Glomerular endothelial cell (primary cell): ENCODE measurements around the gene TOX2. TPM values are rescaled to one million over a fixed set of nuclear protein-coding genes. Genes with fewer than 3 reads are reported as not detected.

Experiments
- DNase-seq: peaks from one replicate; pipeline ENCODE4 v3.0.0-alpha.2; 2011; ENCODE audit warnings: low read depth, low spot score; ENCODE audit errors: extremely low read depth
- total RNA-seq: library from RNA; depleted of rRNA; stranded (reverse); fragments of >200 nt; gene quantifications from 2 replicates; pipeline ENCODE4 v1.2.3, GENCODE V29; 2015

TOX2 gene
- total RNA-seq, 1 donor from 2014 or later, result 29.1 TPM

- no peak for DNase-seq
Observed at GRCh38 chr20:44071526-44072111, 157.0 kb downstream of the TOX2 start.

GRCh38 chr20:44072384-44072783 lies 157.7 kb downstream of the TOX2 start:
- DNase-seq, result no peak

GRCh38 chr20:44073011-44073674 lies 158.5 kb downstream of the TOX2 start:
- no peak for DNase-seq

- DNase-seq, result no peak
Observed at GRCh38 chr20:44073675-44074071, 159.0 kb downstream of the TOX2 start.

DNA sequence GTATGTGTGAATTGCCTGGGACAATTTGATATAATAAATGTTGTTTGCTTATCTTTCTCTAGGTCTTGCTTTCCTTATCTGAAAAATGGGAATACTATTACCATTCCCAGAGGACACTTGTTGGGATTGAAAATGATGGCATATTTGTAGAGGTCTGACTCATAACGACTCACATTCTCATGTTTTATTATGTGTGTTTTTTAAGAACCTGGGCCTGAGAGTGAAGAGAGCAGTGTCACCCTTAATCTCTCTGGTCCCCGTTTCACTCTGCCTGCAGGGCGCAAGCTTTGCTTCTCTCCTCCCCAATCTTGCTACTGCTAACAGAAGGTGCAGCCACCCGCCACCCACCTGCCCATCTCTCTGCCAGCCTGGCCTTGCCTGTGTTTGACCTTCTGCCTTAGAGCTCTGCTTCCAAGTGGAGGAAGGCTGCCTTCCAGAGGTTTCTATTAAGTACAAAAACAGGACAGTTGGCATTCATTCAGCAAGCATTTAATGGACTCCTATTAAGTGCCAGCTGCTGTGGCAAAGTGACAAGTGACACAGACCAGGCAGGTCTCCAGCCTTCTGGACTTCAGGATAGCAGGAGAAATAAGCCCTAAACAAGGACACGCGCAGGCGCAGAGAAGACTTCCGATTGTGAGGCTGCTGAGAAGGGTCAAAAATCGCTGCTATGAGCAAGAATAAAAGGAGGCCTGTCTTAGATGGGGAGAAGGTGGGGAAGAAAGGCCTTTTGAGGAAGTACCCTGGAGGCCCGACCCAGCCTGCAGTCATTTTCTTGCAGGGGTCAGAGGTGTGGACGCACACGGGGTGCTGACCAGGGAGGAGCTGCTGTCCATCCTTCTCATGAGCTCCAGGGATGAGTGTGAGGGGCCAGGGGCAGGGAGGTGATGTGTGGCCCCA lies 159.8 kb downstream of the TOX2 start:
- no peak for DNase-seq

- no peak for DNase-seq
Observed at GRCh38 chr20:44075191-44075949, 160.7 kb downstream of the TOX2 start.

DNA sequence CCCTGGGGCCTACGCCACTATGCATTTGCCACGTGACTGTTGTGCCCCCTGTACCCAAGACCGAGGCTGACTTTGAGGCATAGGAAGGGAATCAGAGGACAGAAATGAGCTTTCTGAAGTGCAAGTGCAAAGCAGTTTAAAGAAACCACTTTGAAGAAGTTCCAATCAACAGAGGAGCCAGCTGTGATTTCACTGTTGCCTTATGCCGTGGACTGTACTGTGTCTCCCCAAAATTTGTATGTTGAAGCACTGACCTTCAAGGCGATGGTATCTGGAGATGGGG lies 161.2 kb downstream of the TOX2 start:
- DNase-seq, result no peak

- DNase-seq, result no peak
Observed at GRCh38 chr20:44079291-44079690, 164.6 kb downstream of the TOX2 start.

GRCh38 chr20:44080064-44080463 lies 165.4 kb downstream of the TOX2 start:
- no peak for DNase-seq

- peak; percentile 52 for DNase-seq
Observed at GRCh38 chr20:44080646-44081267, 166.1 kb downstream of the TOX2 start.

DNA sequence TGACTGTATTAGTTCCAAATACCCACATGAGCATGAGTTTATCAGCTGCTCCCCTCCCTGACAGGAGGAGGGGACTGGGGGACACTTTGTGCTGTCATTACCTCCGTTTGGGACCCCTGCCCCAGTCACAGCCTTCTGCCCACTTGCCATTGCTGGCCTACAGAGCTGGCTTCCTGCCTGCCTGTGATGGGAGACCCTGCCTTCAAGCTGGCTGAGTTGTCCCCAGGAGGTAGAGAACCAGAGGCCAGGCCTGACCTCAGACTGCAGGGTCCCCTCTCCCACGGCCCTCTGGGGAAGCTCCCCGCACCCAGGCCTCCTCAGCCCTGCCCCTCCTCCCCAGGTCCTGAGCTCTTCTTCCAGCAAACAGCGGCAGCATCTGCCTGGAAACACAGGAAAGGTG lies 166.8 kb downstream of the TOX2 start:
- DNase-seq, result no peak

- no peak for DNase-seq
Observed at GRCh38 chr20:44081888-44082287, 167.2 kb downstream of the TOX2 start.

GRCh38 chr20:44083220-44083933 lies 168.7 kb downstream of the TOX2 start:
- DNase-seq, result no peak

- DNase-seq, result no peak
Observed at GRCh38 chr20:44084439-44084838, 169.8 kb downstream of the TOX2 start.

GRCh38 chr20:44084891-44085290 lies 170.2 kb downstream of the TOX2 start:
- DNase-seq, result no peak

GRCh38 chr20:44085616-44086434 lies 171.2 kb downstream of the TOX2 start:
- DNase-seq, result no peak

DNA sequence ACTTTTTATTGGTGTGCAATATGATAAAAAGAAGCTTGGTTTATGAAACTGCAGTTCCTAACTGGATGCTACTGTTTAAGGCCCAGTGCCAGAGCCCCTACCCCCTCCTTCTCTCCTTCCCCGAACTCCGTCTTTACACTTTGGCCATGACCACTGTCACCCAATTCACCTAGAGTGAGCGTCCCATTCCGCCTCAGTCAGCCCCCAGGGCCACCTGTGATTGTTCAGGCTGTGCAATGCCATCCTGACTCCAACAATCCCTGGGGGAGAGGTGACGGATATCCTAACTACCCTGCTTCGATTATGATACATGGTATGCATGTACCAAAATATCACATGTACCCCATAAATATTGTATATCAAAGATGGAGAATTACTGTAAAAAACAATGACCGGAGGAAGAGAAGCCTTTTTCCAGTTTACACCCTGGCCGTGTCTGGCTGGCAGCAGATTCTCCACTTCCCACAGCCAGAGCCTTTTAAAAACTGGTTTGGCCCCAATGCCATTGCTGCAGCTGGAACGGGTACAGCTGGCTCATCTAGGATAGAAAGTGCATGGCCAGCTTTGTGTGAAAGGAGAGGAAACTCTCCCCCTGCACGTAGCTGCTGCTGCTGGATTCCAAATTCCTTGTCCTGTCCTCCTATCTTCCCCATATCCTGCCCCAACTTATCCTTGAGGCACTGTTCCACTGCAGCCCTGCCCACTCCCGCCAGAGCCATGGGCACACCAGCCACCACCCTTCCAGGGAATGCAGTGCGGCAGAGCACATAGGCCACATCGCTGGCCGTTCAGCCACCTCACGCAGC lies 172.6 kb downstream of the TOX2 start:
- no peak for DNase-seq

DNA sequence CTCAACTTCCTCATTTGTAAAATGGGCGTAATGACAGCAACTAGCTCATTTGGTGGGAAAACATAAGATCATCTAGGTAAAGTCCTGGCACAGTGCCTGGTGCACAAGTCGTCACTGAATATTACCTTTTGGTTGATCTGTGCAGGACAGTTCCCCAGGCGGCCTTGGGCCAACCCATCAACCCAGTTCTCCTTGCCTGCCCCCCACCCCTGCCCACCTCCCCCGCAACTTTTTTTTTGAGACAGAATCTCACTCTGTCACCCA lies 173.1 kb downstream of the TOX2 start:
- DNase-seq, result no peak
